NB4 (cell line): ENCODE measurements around the gene GSK3B.

Experiments used
- DNase-seq: peaks from one replicate; pipeline ENCODE4 v3.0.0; 2010; ENCODE audit warnings: low read depth
- H3K4me3 ChIP-seq: one replicate; pipeline ENCODE4 v1.5.1; 2011; ENCODE audit warnings: mild to moderate bottlenecking, low read depth, low read length, moderate library complexity
- CTCF ChIP-seq: IDR thresholded peaks from one replicate; pipeline ENCODE4 v1.5.1; 2012; ENCODE audit warnings: low read depth, low read length
- MYC ChIP-seq: IDR thresholded peaks from 2 replicates; pipeline ENCODE4 v1.6.1; 2011; ENCODE audit warnings: low read depth, low read length
- POLR2A ChIP-seq: IDR thresholded peaks from 2 replicates; pipeline ENCODE4 v1.6.1; 2011; ENCODE audit warnings: mild to moderate bottlenecking; ENCODE audit not compliant: insufficient read length; ENCODE audit errors: extremely low read depth
- TF ChIP-seq, protein P1 (sequence below): IDR thresholded peaks from 2 replicates; pipeline ENCODE4 v1.6.1; 2011; ENCODE audit warnings: low read depth, low read length

Gene GSK3B

GRCh38 chr3:119974656-119975055 is 119.6 kb downstream of the GSK3B start:
- TF ChIP-seq MYC, result no peak
- DNase-seq, result no peak
- H3K4me3 ChIP-seq, result no peak overlapping the region

GRCh38 chr3:119973018-119973646 is 121.1 kb downstream of the GSK3B start:
- no peak overlapping the region for H3K4me3 ChIP-seq
- DNase-seq, result no peak
- no peak for TF ChIP-seq POLR2A
- no peak for TF ChIP-seq CTCF
- TF ChIP-seq MYC, result no peak
- TF ChIP-seq, protein P1, sequence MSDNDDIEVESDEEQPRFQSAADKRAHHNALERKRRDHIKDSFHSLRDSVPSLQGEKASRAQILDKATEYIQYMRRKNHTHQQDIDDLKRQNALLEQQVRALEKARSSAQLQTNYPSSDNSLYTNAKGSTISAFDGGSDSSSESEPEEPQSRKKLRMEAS, result no peak

- no peak for DNase-seq
- H3K4me3 ChIP-seq, result no peak overlapping the region
- TF ChIP-seq MYC (no peak), POLR2A (no peak), CTCF (no peak)
- TF ChIP-seq, protein P1, result no peak
These were observed 124.5 kb downstream of the GSK3B start for GRCh38 chr3:119969759-119970158.

DNA sequence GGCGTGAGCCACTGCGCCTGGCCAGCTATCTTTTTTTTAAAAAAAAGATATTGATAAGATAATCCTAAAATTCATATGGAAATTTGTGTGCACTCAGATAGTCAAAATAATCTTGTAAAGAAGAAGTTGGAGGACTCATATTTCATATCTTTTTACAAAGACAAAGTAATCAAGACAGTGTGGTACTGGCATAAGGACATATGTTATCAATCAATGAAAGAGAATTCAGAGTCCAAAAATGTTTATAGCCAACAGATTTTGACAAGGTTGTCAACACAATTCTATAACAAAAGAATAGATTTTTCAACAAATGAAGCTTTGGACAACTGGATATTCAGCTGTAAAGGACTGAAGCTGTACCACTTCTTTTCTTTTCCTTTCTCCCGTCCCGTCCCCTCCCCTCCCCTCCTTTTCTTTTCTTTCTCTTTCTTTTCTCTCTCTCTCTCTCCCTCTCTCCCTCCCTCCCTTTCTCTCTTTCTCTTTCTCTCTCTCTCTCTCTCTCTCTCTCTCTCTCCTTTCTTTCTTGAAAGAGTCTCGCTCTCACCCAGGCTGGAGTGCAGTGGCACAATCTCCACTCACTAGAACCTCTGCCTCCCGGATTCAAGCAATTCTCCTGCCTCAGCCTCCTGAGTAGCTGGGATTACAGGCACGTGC is 126.8 kb downstream of the GSK3B start:
- TF ChIP-seq MYC (no peak), POLR2A (no peak), CTCF (no peak)
- TF ChIP-seq, protein P1, result no peak
- no peak overlapping the region for H3K4me3 ChIP-seq
- DNase-seq, result no peak

DNA sequence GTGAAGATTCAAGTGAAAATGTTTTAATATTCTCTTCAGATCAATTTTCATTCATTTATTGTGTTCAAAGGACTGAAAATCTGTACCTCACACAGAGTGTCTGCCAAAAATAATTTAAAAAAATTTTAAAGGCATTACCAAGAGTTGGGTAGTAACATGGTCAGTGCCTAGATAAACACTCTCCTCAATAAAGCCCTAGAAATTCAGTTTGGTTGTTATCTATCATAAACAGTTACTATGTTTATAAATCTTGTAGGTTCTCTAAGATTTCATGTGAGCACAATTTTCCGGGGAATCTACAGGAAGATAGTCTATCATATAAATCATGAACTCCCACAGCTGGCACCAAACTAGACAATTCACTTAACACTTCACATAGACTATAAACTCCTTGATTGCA is 128.6 kb downstream of the GSK3B start:
- DNase-seq, result no peak
- no peak overlapping the region for H3K4me3 ChIP-seq
- no peak for TF ChIP-seq POLR2A

GRCh38 chr3:119964294-119964693 is 130.0 kb downstream of the GSK3B start:
- no peak for DNase-seq
- TF ChIP-seq, protein P1, result no peak
- no peak for TF ChIP-seq MYC
- no peak overlapping the region for H3K4me3 ChIP-seq

- TF ChIP-seq CTCF (no peak), MYC (no peak), POLR2A (no peak)
- TF ChIP-seq, protein P1, result no peak
- no peak overlapping the region for H3K4me3 ChIP-seq
- DNase-seq, result no peak
These were observed 138.3 kb downstream of the GSK3B start for GRCh38 chr3:119955972-119956371.
